ENCODE measurements around the gene STK10. TPM values are rescaled to one million over a fixed set of nuclear protein-coding genes. Genes with fewer than 3 reads are reported as not detected.

The STK10 gene
- total RNA-seq, 1 donor from 2014 or later: 12.6 TPM

- DNase-seq (ENCODE audit: low read depth): no peak
- H3K4me3 ChIP-seq (ENCODE audit: low read depth, low read length): no peak overlapping the region
- no peak for FAIRE-seq
- no peak for TF ChIP-seq CTCF (IDR thresholded peaks at IDR 0.05; ENCODE audit: insufficient read depth, low read length, severe bottlenecking)
- peaks cover 4% of the 10 kb centered on the region for H3K36me3 ChIP-seq (ENCODE audit: control insufficient read depth, insufficient read depth, low read length)
- H3K27me3 ChIP-seq (ENCODE audit: control insufficient read depth, insufficient read depth, low read length): no peaks in the 10 kb centered on the region
These were observed 56.3 kb downstream of the STK10 start for GRCh38 chr5:172131690-172132089.

- TF ChIP-seq CTCF (IDR thresholded peaks at IDR 0.05; ENCODE audit: insufficient read depth, low read length, severe bottlenecking): no peak
- DNase-seq (ENCODE audit: low read depth): no peak
These were observed 58.6 kb downstream of the STK10 start for GRCh38 chr5:172129256-172129910.

GRCh38 chr5:172127581-172127980, 60.4 kb downstream of the STK10 start:
- peaks cover 4% of the 10 kb centered on the region for H3K36me3 ChIP-seq (ENCODE audit: control insufficient read depth, insufficient read depth, low read length)
- H3K4me3 ChIP-seq (ENCODE audit: low read depth, low read length): no peak overlapping the region
- no peak for TF ChIP-seq CTCF (IDR thresholded peaks at IDR 0.05; ENCODE audit: insufficient read depth, low read length, severe bottlenecking)
- DNase-seq (ENCODE audit: low read depth) (no peak), FAIRE-seq (no peak)
- no peaks in the 10 kb centered on the region for H3K27me3 ChIP-seq (ENCODE audit: control insufficient read depth, insufficient read depth, low read length)

More at GRCh38 chr5:172129256-172129910, 58.6 kb downstream of the STK10 start:
- Histone ChIP-seq H3K36me3 (ENCODE audit: control insufficient read depth, insufficient read depth, low read length) (peaks cover 4% of the 10 kb centered on the region), H3K4me3 (ENCODE audit: low read depth, low read length) (no peak overlapping the region), H3K27me3 (ENCODE audit: control insufficient read depth, insufficient read depth, low read length) (no peaks in the 10 kb centered on the region)
- peak; percentile 91 for FAIRE-seq

- TF ChIP-seq CTCF (IDR thresholded peaks at IDR 0.05; ENCODE audit: insufficient read depth, low read length, severe bottlenecking): no peak
- no peaks in the 10 kb centered on the region for H3K27me3 ChIP-seq (ENCODE audit: control insufficient read depth, insufficient read depth, low read length)
- FAIRE-seq (no peak), DNase-seq (ENCODE audit: low read depth) (peak; percentile 15)
- no peak overlapping the region for H3K4me3 ChIP-seq (ENCODE audit: low read depth, low read length)
- H3K36me3 ChIP-seq (ENCODE audit: control insufficient read depth, insufficient read depth, low read length): peaks cover 4% of the 10 kb centered on the region
These were observed 64.7 kb downstream of the STK10 start for GRCh38 chr5:172123269-172123692.

GRCh38 chr5:172119921-172120688, 67.9 kb downstream of the STK10 start:
- FAIRE-seq (no peak), DNase-seq (ENCODE audit: low read depth) (no peak)
- no peak for TF ChIP-seq CTCF (IDR thresholded peaks at IDR 0.05; ENCODE audit: insufficient read depth, low read length, severe bottlenecking)
- H3K36me3 ChIP-seq (ENCODE audit: control insufficient read depth, insufficient read depth, low read length): peaks cover 2% of the 10 kb centered on the region
- H3K4me3 ChIP-seq (ENCODE audit: low read depth, low read length): no peak overlapping the region
- no peaks in the 10 kb centered on the region for H3K27me3 ChIP-seq (ENCODE audit: control insufficient read depth, insufficient read depth, low read length)
